CD4-positive, alpha-beta T cell treated with Interleukin-1 beta for 1 hour (primary cell): ENCODE measurements around the gene HOXD13.

Experiments
- DNase-seq, 2 donors: peaks; one replicate each; pipeline ENCODE4 v3.0.0-alpha.2; 2020 to 2022

The HOXD13 gene

DNA sequence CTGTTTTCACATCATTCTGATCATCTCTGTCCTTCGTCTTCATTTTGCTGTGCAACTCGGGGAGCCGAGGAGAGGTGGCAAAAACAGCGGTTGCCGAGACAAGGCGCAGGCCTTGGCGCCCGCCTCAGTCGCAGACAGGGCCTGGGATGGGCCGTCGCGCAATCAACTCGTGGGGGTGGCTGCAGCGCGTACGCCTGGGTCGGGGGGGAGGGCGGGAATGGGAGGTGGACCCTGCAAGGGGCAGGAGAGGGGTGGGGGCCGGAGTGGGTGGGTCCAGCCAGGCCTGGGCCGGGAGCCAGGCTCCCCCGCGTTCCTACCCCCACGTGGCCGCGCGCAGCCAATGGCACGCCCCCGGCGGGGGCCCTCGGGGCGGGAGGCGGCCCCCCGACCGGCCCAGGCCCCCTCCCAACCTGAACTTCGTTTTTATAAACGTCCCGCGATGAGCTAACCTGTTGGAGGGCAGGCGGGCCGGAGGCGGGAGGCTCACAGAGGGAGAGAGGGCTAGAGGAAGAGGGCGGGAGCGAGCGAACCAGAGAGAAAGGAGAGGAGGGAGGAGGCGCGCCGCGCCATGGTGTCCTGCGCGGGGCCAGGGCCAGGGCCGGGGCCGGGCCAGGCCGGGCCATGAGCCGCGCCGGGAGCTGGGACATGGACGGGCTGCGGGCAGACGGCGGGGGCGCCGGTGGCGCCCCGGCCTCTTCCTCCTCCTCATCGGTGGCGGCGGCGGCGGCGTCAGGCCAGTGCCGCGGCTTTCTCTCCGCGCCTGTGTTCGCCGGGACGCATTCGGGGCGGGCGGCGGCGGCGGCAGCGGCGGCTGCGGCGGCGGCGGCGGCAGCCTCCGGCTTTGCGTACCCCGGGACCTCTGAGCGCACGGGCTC, at the start of gene HOXD13:
TSS of gene HOXD13 (plus strand) at position 452 of the 875 bp plus-strand sequence. CDS start at position 622, 170 bp downstream.
- no peak for DNase-seq

DNA sequence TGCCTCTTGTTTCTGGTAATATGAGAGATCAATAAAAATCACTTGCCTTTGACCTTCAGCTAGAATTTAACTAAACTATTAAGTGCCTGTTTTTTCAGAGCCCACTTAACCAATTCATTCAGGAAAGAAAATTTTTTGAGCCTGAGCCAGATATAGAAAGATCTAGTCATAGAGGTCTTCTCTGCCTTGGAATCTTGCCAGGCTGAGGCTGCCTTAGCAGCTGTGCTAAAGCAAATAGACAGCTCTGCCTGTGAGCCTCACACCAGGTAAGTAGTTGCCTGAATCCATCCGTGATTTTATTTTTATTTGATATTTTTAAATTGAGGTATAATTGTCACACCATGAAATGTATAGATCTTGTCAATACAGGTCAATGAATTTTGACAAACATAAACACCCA, 36.1 kb upstream of the HOXD13 start:
- DNase-seq, result no peak

DNA sequence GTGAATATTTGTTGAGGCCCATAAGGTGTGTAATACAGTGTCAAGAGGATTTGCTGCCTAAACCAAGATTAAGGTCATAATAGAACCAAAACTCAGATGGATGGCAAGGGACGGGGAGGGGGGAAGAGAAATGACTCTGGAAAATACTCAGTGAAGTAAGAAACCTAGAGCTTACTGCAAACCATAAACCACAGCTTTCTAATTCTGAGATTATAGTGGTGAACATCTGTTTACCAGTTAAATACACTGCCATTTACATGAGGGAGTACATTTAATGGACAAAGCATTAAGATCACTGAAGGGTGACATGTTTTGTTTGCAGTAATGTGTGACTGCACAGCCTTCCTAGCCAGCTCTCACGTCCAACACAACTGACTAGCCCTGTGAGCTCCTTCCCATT, 28.6 kb upstream of the HOXD13 start:
- DNase-seq, result no peak

GRCh38 chr2:176066645-176067588, 25.6 kb upstream of the HOXD13 start:
- DNase-seq, result no peak

- no peak for DNase-seq
Observed at GRCh38 chr2:176067589-176068418, 24.7 kb upstream of the HOXD13 start.

GRCh38 chr2:176068419-176068832, 24.1 kb upstream of the HOXD13 start:
- no peak for DNase-seq

DNA sequence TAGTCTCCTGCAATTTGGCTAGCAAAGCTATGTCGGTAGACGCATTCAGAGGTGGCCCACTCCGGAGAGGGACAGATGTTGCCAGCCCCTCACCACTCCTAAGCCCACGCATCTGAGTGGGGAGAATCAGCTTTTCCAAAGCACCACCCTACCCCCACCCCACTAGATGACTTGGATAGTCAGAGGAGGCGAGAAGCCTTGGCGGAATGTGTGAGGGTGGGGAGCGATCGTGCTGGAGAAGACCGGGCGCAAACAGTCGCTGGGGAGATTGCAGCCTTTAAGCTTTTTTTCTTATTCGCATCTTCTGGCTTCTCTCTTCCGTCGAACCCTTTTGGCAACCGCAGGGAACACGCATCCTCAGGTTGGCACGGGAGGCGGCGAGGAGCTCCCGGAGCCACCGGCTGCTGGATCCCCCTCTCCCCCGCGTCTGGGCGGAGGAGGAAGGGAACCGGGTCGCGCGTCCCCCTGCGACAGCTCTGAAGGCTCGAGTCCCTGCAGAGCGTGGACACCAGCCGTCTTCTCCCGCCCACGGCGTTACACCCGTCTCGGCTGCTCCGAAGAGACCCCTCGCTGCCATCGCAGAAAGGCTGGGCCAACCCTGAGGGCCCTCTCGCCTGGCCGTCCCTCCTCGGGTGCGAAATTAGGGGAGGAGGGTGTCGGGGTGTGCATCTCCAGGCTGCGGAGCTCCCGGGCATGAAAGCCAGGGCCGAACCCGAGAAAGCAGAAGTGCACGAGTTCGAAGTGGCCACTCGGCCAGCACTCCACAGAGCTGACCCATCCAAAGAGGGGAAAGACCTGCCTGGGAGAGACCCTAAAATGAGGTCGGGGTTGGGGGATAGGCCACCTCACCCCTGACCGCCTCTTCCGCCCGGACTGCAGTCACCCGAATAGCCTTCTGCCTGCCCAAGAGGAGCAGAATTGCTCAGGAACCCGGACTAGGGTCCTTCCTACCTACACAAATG, 20.9 kb upstream of the HOXD13 start:
- DNase-seq, result no peak

DNA sequence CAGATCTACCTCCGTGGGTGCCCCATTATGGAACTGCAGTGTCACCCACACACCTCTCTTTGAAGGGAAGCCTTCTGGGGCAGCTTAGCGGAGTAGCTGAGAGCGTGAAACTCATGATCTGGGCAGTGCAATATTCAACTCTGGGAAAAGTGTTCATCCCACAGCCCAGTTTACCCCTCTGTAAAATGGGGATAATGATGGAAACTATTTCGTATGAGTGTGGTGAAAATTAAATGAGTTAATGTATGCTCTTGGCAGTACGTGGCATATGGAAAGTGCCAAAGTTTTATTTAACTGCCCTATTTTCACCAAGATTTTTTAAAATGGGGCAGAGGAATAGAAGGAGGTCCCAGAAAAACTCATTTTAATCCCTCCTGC, 20.2 kb upstream of the HOXD13 start:
- no peak for DNase-seq

DNA sequence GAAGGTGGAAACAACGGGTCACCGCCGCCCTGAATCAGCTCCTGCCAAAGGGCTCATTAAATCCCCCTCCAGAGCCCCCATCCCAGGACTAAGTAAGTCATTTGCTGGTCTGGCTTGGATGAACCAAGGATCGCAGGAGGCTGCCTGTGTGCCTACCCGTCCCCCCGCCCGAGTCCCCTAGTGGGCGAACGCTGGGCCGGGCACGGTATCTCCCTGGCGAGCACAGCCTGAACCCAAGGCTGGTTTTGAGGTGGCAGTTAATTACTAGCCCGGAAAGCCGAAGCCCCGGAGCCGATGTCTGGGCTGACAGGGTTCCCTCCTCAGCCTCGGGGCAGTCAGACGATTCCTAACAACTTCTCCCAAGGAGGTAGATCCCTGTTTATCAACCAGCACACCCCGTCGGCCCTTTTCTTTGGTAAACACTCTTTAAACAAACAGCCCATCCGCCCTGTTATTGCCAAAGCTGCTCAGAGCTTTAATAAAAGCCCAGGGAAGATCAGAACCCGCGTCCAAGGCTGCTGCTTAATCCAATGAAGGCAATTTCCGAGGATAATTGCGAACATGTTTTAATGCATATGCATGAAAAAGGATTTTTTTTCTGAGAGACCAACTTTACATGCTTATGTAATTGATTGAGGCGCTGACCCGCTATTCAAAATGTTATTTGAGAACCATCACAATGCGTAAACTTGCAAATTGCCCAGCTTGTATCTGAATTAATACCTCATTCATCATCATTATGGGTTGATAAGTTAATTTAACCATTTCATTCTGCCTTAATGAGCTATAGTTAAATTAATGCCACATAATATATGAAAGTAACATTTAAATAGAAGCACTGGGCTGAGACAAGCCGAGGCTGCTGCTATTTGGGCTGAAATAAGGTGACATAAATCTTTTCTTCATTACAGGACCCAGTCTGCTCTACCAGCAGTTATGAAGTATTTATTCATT, 19.3 kb upstream of the HOXD13 start:
- no peak for DNase-seq

DNA sequence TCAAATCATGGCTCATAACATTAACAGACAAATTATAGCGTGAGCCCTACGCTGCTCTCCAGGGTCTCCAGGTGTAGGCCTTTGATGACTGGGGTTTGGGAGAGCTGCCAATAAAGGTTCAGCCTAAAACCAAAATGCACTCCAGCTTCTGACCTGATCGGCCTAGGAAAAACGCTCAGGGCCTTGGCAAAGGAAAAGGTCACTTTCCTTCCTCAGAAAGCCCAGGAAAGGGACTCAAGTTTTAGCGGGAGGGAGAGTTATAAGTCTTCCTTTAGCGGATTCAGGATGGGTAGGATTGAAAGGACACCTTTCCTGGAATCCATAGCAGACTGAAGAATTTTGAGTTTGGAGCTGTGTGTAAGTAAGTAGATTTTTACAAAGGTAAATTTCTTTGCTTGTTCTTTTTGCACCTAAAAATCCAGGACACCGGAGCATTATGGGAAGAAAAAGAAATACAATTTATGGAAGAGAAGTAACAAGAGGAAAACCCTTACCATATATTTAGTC, 17.5 kb upstream of the HOXD13 start:
- DNase-seq, result no peak

- no peak for DNase-seq
Observed at GRCh38 chr2:176075481-176075880, 17.0 kb upstream of the HOXD13 start.

DNA sequence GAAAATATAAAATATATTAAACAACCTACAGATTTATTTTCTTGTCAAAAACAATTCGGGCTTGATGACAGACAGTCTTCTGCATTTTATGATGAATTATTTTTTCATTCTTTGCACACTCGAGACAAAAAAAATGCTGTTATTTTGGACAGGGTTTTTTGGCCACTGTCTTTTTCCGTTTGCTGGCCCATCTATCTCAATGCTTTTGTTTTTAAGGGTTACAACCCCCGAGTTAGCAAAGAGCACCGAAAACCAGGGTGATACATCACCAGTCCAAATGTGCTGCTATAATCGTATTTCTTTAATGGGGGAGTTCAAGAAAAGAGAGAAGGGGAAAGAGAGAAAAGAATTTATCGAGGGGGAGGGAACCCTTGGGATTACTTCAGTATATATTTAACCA, 16.5 kb upstream of the HOXD13 start:
- DNase-seq, result no peak

DNA sequence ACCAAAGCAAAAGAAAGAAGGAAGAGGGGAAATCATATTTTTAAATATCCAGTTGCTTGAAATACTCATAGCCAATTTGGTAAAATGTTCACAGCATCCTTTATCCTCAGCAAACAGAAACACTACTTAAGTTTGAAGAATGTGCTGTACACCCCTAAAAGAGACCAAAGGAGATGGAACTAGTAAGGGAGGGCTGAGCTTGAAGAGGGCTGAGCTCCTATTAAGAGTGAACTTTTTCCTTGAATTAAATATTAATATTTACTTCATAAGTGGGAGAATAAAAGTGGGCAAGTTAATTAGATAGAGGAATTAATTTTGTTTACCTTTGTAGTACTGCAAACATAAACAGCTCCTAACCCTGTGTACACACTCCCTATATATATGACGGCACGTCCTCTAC, 15.7 kb upstream of the HOXD13 start:
- DNase-seq, result no peak

GRCh38 chr2:176078541-176079284, 13.8 kb upstream of the HOXD13 start:
- DNase-seq, result no peak

DNA sequence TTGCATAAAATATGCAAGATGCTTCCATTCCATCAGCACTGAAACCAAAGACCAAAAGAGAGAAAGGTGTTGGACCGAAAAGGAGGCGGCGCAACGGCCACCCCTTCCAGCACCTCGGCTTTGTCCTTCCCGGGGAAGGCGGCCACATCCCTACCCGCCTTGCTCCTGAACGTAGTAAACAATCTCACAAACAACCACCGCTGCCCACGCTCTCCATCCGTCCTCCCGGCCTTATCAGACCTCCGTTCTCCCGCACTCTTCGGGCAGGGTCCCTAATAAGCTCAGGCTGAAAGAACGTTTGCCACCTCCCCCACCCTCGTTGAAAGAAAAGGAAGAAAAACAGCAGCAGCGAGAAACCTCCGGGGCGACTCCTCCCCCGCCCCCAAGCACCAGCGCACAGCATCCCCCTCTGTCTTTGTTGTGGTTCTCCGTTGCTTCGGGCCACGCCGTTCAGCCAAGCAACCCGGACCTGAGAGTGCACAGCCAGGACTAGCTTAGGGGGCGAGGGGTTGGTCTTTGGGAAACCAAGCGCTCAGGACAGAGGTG, 13.2 kb upstream of the HOXD13 start:
- DNase-seq, result no peak

DNA sequence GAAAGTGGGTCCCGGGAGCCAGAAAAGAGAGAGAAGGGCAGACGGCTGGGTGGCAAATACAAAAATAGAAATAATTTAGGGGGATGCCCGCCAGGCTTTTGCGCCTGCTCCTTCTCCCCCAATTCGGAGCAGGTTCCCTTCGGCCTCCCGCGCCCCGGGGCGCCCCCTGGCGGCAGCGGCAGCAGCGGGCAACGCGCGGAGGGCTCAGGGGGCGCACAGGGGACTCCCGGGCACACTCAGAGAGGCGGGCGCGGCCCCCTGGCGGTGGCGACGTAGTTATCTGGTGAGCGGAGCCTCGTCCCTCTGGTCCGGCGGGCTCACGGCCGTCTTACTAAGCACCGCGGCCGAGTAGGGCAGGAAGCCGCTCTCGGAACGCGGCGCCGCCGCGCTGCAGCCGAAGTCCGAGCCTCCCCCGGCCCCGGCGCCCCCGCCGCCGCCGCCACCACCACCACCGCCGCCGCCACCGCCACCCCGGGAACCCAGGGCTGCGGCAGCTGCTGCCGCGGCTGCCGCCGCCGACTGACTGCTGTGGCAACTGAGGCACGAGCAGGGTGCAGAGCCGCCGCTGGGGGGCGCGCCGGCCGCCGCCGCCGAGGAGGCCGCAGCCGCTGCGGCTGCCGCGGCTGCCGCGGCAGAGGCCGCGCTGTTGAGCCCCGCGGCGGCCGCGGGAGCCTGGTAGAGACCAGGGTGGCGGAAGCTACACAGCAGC, 12.5 kb upstream of the HOXD13 start:
- DNase-seq, result no peak

DNA sequence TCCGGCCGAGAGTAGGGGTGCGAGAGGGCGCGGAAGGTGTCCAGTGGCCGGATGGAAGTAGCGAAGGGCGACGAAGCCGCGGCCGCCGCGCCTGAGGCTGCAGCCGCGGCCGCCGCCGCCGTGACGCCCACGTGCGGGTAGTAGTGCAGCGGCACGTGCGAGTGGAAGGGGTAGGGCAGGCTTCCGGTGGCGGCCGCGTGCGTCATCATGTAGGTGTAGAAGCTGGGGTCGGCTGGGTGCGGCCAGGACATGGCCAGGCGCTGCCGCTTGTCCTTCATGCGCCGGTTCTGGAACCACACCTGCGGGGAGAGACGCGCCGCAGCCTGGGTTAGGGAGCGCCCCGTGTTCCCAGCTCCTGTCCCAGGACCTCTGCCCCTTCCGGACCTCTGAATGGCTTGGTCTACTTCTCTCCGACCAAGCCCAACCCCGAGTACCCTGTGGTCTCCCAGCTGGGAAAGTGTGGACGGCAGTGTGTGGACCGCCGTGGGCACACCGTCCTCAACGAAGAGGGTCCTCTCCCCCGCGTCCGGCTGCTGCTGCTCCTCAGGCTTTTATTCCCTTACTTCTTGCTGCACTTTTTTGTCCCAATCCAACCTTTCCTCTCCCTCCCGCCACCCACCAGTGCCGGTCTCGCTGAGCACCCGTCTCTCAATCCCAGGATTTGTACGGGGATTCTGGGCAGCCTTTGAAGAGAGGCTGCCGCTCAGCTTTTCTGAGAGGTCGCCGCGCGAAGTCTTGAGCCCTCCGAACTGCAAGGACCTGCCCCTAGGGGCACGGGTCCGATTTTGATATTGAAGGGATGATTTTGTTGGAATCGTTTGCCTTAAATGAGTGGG, 11.8 kb upstream of the HOXD13 start:
- no peak for DNase-seq
